ENCODE data around the gene P2RX5.

DNA sequence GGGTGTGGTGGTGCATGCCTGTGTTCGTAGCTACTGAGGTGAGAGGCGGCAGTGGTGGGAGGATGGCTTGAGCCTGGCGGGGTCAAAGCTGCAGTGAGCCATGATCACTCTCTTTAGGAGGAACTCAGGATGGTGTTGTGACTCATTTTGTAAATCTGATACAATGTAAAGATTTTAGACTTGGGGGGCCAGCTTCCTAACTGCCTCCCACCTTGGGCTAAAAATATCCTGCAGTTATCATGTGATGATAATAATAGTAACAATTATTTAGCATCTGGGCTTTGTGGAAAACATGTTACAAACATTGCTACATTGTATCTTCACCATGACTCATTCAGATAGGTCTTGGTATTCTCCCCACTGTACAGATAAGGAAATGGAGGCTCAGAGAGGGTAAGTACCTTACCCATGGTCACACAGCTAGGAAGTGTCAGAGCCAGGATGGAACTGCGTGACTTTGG, 52.0 kb downstream of the P2RX5 start:
- TF ChIP-seq, protein P1, sequence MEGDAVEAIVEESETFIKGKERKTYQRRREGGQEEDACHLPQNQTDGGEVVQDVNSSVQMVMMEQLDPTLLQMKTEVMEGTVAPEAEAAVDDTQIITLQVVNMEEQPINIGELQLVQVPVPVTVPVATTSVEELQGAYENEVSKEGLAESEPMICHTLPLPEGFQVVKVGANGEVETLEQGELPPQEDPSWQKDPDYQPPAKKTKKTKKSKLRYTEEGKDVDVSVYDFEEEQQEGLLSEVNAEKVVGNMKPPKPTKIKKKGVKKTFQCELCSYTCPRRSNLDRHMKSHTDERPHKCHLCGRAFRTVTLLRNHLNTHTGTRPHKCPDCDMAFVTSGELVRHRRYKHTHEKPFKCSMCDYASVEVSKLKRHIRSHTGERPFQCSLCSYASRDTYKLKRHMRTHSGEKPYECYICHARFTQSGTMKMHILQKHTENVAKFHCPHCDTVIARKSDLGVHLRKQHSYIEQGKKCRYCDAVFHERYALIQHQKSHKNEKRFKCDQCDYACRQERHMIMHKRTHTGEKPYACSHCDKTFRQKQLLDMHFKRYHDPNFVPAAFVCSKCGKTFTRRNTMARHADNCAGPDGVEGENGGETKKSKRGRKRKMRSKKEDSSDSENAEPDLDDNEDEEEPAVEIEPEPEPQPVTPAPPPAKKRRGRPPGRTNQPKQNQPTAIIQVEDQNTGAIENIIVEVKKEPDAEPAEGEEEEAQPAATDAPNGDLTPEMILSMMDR (optimal IDR thresholded peaks at IDR 0.05 in 1 of 3, IDR thresholded peaks at IDR 0.05 in 1 of 3, conservative IDR thresholded peaks at IDR 0.05 in 1 of 3; ENCODE audit: extremely low read depth in 1 of 3, insufficient read depth in 2 of 3, low read length in 3 of 3) = no peak
- no peak for TF ChIP-seq EZH2 (IDR thresholded peaks at IDR 0.05; ENCODE audit: low read length)

All from keratinocyte (primary cell).